WERI-Rb-1 (cell line): ENCODE data around the gene TMEM132D.

ENCODE experiments used
- DNase-seq: peaks from one replicate; pipeline ENCODE4 v3.0.0-alpha.2; 2020
- H3K27ac ChIP-seq: fragments of 250-450 bp; sonication (Bioruptor Pico); 2 replicates; pipeline ENCODE4 v1.5.1; 2020; ENCODE audit warnings: mild to moderate bottlenecking, moderate library complexity
- H3K27me3 ChIP-seq: fragments of 250-450 bp; sonication (Bioruptor Pico); 2 replicates; pipeline ENCODE4 v1.5.1; 2021; ENCODE audit warnings: mild to moderate bottlenecking, low read depth, moderate library complexity; ENCODE audit not compliant: insufficient read depth, severe bottlenecking
- H3K36me3 ChIP-seq: fragments of 250-450 bp; sonication (Bioruptor Pico); 2 replicates; pipeline ENCODE4 v1.5.1; 2020; ENCODE audit warnings: mild to moderate bottlenecking, moderate library complexity
- H3K4me3 ChIP-seq: 2 replicates; pipeline ENCODE4 v1.5.1; 2011; ENCODE audit warnings: low read depth, mild to moderate bottlenecking, control low read depth, low read length
- H3K9me3 ChIP-seq: fragments of 250-450 bp; sonication (Bioruptor Pico); 2 replicates; pipeline ENCODE4 v1.5.1; 2021; ENCODE audit warnings: mild to moderate bottlenecking, moderate library complexity; ENCODE audit not compliant: severe bottlenecking
- TF ChIP-seq, protein P1 (sequence below): IDR thresholded peaks from 2 replicates; pipeline ENCODE4 v1.5.1; 2011; ENCODE audit warnings: low read depth, mild to moderate bottlenecking, control low read depth, inconsistent platforms, low read length

The TMEM132D gene

DNA sequence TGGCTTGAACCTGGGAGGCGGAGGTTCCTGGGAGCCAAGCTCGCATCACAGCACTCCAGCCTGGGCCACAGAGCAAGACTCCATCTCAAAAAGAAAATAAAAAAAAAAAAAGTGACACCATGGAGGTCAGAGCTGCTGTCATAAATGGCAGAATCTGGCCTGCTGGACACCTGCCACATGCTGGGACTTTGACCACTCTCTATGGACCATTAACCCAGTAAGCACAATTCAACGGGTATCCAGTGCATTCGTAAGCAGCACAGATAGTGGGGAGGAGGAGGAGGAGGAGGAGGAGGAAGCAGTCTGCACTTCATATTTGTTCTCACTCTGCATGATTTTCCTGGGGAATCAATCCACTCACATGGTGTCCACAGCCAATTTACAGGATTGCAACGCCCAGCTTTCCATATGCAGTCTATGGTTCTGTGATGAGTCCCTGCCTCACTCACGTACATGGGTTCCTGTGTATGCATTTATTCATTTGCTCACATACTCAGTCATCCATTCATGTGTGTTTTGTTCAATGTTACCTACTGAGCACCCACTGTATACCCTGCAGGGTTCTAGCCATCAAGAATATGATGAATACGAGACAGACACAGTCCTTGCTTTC lies 723.8 kb downstream of the TMEM132D start:
- no peaks in the 10 kb centered on the region for H3K36me3 ChIP-seq
- TF ChIP-seq, protein P1, sequence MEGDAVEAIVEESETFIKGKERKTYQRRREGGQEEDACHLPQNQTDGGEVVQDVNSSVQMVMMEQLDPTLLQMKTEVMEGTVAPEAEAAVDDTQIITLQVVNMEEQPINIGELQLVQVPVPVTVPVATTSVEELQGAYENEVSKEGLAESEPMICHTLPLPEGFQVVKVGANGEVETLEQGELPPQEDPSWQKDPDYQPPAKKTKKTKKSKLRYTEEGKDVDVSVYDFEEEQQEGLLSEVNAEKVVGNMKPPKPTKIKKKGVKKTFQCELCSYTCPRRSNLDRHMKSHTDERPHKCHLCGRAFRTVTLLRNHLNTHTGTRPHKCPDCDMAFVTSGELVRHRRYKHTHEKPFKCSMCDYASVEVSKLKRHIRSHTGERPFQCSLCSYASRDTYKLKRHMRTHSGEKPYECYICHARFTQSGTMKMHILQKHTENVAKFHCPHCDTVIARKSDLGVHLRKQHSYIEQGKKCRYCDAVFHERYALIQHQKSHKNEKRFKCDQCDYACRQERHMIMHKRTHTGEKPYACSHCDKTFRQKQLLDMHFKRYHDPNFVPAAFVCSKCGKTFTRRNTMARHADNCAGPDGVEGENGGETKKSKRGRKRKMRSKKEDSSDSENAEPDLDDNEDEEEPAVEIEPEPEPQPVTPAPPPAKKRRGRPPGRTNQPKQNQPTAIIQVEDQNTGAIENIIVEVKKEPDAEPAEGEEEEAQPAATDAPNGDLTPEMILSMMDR = no peak
- H3K27me3 ChIP-seq = no peaks in the 10 kb centered on the region
- no peak overlapping the region for H3K4me3 ChIP-seq
- DNase-seq = no peak
- H3K27ac ChIP-seq = no peak overlapping the region
- H3K9me3 ChIP-seq = peaks cover 12% of the 10 kb centered on the region

DNA sequence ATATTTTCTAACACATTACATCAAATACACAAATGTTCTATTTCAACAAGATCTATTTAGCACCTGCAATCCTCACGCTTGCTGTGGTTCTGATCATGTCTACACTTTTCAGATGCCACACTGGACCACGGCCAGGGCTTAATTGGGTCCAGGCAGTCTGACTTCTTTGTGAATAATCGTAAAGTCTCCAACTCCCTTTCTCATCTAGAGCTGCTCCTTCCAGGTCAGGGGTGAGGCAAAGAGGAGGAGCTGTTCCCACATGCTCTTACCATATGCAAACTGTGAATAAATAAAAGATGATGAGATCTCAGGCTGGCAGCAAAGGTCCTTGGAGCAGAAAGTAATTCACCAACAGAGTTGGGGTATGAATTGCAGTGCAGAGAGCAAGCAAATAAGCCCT lies 733.9 kb downstream of the TMEM132D start:
- TF ChIP-seq, protein P1 = no peak
- no peaks in the 10 kb centered on the region for H3K36me3 ChIP-seq
- no peak overlapping the region for H3K27ac ChIP-seq
- no peak for DNase-seq
- no peak overlapping the region for H3K4me3 ChIP-seq
- H3K27me3 ChIP-seq = no peaks in the 10 kb centered on the region
- peaks cover 5% of the 10 kb centered on the region for H3K9me3 ChIP-seq

DNA sequence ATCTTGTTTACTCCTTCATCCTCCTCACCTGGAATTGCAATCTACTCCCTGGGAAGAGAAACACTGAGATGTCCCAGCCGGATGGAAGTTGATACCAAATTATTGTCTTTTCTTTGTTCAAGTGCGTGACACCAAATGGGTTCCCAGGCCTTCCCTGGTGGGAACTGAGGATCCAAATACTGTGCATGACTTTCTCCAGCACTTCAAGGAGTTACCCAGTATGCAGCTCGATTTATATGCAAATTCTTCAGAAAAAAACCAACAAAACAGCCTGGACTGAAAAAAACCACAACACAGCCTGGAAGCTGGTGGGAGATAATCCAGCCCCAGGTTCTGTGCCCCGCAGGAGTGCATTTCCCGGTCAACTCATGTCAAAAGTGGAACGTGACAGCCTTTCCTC lies 740.0 kb downstream of the TMEM132D start:
- H3K36me3 ChIP-seq = no peaks in the 10 kb centered on the region
- TF ChIP-seq, protein P1 = no peak
- H3K4me3 ChIP-seq = no peak overlapping the region
- peaks cover 4% of the 10 kb centered on the region for H3K9me3 ChIP-seq
- no peaks in the 10 kb centered on the region for H3K27me3 ChIP-seq
- DNase-seq = no peak
- no peak overlapping the region for H3K27ac ChIP-seq

DNA sequence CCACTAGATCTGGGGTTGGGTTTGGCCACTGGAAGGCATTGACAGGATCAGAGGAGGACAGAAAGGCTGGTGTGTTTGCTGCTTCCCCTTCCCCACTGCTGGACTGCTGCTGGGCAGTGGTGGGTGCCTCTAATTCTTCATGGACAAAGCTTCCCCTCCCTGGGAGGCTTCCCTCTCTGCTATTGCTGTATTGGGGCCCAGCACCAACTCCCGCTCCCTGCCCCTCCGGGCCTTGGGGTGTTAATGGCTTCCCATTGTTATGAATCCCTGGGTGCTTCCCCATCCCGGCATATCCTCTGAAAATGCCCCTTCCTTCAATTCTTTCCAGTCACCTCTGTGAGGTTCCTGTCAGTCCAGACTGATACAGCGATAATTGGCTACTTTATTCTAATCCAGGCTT lies 740.4 kb downstream of the TMEM132D start:
- Histone ChIP-seq H3K36me3 (no peaks in the 10 kb centered on the region), H3K9me3 (peaks cover 2% of the 10 kb centered on the region)
- TF ChIP-seq, protein P1 = no peak

DNA sequence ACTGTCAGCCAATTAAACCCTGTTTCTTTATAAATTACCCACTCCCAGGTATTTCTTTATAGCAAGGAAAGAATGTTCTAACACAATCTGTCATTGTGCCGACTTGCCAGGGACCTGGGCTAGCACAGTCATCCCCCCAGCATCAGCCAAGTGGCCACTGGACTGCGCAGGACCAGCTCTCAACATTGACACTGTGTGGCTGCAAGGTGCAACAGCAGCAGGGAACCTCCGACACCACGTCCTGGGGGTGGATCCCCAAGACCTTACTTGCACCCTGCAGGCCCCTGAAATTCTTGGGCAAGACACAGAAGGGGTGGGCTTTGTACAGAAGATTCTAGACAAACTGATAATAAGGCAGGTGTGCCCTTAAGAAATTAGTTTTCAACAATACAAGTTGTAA lies 741.0 kb downstream of the TMEM132D start:
- H3K36me3 ChIP-seq = no peaks in the 10 kb centered on the region
- H3K27me3 ChIP-seq = no peaks in the 10 kb centered on the region
- no peak for DNase-seq
- peaks cover 2% of the 10 kb centered on the region for H3K9me3 ChIP-seq
- no peak overlapping the region for H3K4me3 ChIP-seq
- no peak overlapping the region for H3K27ac ChIP-seq
- TF ChIP-seq, protein P1 = peak; percentile 45

More for the DNA sequence above, 740.4 kb downstream of the TMEM132D start:
- Histone ChIP-seq H3K27me3 (no peaks in the 10 kb centered on the region), H3K4me3 (no peak overlapping the region), H3K27ac (no peak overlapping the region)
- no peak for DNase-seq

DNA sequence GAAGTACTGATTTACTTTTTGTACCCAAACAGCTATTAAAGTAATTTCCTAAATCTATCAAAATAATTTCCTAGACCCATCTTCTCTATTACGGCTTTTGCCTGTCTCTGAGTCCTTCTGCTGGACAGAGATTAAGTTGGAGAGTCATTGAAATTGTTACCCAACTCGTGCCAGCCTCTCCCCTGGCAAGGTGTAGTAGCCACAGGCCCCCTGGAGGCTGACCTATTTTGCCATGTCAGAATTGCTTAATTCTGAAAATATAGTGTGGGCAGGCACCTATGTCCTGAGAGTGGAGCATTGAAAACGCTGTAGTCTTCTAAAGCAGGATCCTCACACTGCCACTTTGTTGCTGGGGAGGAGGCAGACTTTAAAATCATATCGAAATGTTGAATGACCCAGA lies 742.3 kb downstream of the TMEM132D start:
- no peaks in the 10 kb centered on the region for H3K36me3 ChIP-seq
- DNase-seq = no peak
- TF ChIP-seq, protein P1 = no peak

More for the DNA sequence above, 742.3 kb downstream of the TMEM132D start:
- Histone ChIP-seq H3K9me3 (peaks cover 2% of the 10 kb centered on the region), H3K27me3 (no peaks in the 10 kb centered on the region), H3K4me3 (no peak overlapping the region), H3K27ac (no peak overlapping the region)
